ENCODE data around the gene SEC14L6. TPM values are rescaled to one million over a fixed set of nuclear protein-coding genes. Genes with fewer than 3 reads are reported as not detected.

Gene SEC14L6
- total RNA-seq, 2 experiments from 2014 or later: 0.08 TPM; not detected in 1

DNA sequence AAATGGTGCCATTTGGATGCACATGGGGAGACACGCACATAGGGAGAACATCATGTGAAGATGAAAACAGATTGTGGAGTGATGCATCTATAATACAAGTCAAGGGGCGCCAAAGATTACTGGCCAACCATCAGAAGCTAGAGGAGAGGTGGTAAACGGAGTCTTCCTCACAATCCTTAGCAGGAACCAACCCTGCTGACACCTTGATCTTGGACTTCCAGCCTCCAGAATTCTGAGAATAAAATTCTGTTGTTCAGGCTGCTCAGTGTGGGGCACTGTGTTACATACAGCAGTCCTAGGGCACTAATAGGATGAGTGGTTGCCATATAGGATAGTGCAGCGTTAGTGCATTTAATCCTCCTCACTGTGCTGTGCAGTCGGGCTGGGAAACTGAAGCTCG, 33.1 kb downstream of the SEC14L6 start:
- ATAC-seq (ENCODE audit: low read depth): no peak
- DNase-seq: no peak
- H3K4me1 Mint-ChIP-seq: no peaks in the 10 kb centered on the region
- POLR2A ChIA-PET: no interaction called here
- peaks cover 5% of the 10 kb centered on the region for H3K27me3 Mint-ChIP-seq
- no peaks in the 10 kb centered on the region for H3K36me3 Mint-ChIP-seq
- no peak overlapping the region for H3K27ac Mint-ChIP-seq
- H3K4me3 Mint-ChIP-seq: no peak overlapping the region
- peaks cover 2% of the 10 kb centered on the region for H3K9me3 Mint-ChIP-seq

DNA sequence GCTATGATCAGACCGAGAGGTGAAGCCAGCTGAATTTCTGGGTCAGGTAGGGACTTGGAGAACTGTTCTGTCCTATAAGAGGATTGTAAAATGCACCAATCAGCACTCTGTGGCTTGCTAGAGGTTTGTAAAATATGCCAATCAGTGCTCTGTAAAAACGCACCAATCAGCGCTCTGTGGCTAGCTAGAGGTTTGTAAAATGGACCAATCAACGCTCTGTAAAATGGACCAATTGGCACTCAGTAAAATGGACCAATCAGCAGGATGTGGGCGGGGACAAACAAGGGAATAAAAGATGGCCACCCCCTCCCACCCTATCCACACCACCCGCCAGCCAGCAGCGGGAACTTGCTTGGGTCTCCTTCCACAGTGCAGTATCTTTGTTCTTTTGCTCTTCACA, 34.6 kb downstream of the SEC14L6 start:
- H3K27me3 Mint-ChIP-seq: peaks cover 6% of the 10 kb centered on the region
- ATAC-seq (ENCODE audit: low read depth) (no peak), DNase-seq (no peak)
- peaks cover 2% of the 10 kb centered on the region for H3K9me3 Mint-ChIP-seq
- no peak overlapping the region for H3K4me3 Mint-ChIP-seq
- POLR2A ChIA-PET: interaction anchor here (0.9 kb wide), 1 partner anchor 31 kb away, joined by 3 read pairs; no protein-coding TSS in a partner anchor
- H3K4me1 Mint-ChIP-seq: no peaks in the 10 kb centered on the region
- no peak overlapping the region for H3K27ac Mint-ChIP-seq
- H3K36me3 Mint-ChIP-seq: no peaks in the 10 kb centered on the region

DNA sequence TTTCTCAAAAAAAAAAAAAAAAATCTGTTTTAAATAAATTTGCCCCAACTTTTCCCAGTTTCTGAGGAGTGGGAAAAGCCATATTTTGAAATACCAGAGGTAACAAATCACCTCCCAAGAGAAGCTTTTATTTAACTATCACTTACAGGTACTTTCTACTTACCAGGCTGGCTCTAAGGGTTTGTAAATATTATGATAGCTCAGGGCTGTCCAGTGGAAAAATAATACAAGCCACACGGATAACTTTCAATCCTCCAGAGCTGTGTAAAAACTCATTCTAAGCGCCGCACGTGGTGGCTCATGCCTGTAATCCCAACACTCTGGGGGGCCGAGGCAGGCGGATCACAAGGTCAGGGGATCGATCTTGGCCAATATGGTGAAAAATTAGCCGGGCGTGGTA, 35.4 kb downstream of the SEC14L6 start:
- POLR2A ChIA-PET: no interaction called here
- H3K36me3 Mint-ChIP-seq: no peaks in the 10 kb centered on the region
- DNase-seq: no peak
- peaks cover 11% of the 10 kb centered on the region for H3K27me3 Mint-ChIP-seq
- H3K4me1 Mint-ChIP-seq: no peaks in the 10 kb centered on the region
- no peak overlapping the region for H3K4me3 Mint-ChIP-seq
- H3K9me3 Mint-ChIP-seq: peaks cover 2% of the 10 kb centered on the region
- no peak for ATAC-seq (ENCODE audit: low read depth)
- no peak overlapping the region for H3K27ac Mint-ChIP-seq

DNA sequence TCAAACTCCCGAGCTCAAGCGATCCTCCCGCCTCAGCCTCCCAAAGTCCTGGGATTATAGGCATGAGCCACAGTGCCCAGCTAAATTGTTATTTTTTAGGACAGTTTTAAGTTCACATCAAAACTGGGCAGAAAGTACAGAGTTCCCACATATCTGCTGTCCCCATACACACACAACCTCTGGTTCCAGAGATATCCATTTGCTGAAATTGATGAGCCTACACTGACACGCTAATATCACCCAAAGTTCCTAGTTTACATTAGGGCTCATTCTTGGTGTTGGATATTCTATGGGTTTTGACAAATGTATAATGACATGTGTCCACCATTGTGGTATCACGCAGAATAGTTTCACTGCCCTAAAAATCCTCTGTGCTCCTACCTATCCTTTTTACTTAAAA, 38.3 kb downstream of the SEC14L6 start:
- ATAC-seq (ENCODE audit: low read depth): no peak
- H3K9me3 Mint-ChIP-seq: peaks cover under 1% of the 10 kb centered on the region
- no peak overlapping the region for H3K4me3 Mint-ChIP-seq
- no peak for DNase-seq
- no peaks in the 10 kb centered on the region for H3K36me3 Mint-ChIP-seq
- POLR2A ChIA-PET: no interaction called here
- H3K27me3 Mint-ChIP-seq: peaks cover 28% of the 10 kb centered on the region
- no peak overlapping the region for H3K27ac Mint-ChIP-seq
- no peaks in the 10 kb centered on the region for H3K4me1 Mint-ChIP-seq

DNA sequence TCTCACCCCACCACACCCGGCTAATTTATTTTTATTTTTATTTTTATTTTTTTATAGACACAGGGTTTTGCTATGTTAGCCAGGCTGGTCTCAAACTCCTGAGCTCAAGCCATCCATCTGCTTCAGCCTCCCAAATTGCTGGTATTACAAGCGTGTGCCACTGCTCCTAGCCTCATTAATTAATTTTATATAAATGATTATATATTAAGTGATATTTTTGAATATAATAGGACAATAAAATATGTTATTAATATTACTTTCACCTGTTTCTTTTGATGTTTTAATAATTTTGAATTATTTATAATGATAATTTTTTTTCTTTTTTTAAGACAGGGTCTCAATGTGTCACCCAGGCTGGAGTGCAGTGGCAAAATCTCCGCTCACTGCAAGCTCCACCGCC, 38.9 kb downstream of the SEC14L6 start:
- H3K4me1 Mint-ChIP-seq: no peaks in the 10 kb centered on the region
- H3K27me3 Mint-ChIP-seq: peaks cover 28% of the 10 kb centered on the region
- H3K9me3 Mint-ChIP-seq: no peaks in the 10 kb centered on the region
- DNase-seq (no peak), ATAC-seq (ENCODE audit: low read depth) (no peak)
- H3K27ac Mint-ChIP-seq: no peak overlapping the region
- H3K4me3 Mint-ChIP-seq: no peak overlapping the region
- POLR2A ChIA-PET: no interaction called here
- H3K36me3 Mint-ChIP-seq: no peaks in the 10 kb centered on the region

DNA sequence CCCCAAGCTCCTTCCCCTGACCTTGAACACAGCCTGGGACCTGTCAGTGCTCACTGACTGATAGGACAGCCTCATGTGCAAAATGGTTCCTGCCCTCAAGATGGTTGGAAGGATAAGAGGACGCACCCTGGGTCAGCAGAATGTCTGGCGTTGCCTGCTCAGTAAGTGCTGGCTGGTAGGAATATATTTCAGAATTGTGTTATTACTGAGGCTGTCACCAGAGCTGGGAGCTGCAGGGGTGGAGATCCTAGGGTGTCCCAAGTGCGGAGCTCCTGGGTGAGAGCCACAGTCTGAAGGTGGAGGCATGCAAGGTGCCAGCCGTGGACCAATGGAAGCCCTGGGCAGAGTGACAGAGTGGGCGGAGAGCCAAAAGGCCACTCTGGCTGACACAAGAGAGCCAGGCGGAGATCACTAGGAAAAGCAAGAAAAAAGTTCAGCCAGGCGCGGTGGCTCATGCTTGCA, 40.0 kb downstream of the SEC14L6 start:
- H3K27ac Mint-ChIP-seq: no peak overlapping the region
- no peaks in the 10 kb centered on the region for H3K9me3 Mint-ChIP-seq
- ATAC-seq (ENCODE audit: low read depth): no peak
- POLR2A ChIA-PET: no interaction called here
- no peaks in the 10 kb centered on the region for H3K36me3 Mint-ChIP-seq
- no peaks in the 10 kb centered on the region for H3K4me1 Mint-ChIP-seq
- peaks cover 28% of the 10 kb centered on the region for H3K27me3 Mint-ChIP-seq
- no peak overlapping the region for H3K4me3 Mint-ChIP-seq
- no peak for DNase-seq

DNA sequence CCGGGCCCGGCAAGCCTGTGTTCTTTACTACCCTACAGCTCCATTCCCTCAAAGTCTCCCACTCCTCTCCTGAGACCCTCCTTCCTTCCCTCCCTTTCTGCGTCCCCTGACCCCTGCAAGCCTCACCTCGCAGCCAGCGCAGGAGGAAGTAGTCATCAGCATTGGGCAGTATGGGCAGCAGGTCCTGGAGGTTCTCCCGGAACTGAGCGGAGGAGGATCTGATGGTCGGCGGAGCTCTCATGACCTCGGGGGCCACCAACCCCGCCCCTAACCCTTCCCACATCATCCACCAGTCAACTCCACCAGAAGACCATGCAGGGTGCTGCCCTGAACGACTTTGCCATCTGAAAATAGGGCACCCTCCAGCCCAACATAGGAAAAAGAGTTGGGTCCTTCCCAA, 43.0 kb downstream of the SEC14L6 start:
- no peaks in the 10 kb centered on the region for H3K9me3 Mint-ChIP-seq
- DNase-seq (no peak), ATAC-seq (ENCODE audit: low read depth) (no peak)
- H3K27me3 Mint-ChIP-seq: peaks cover 32% of the 10 kb centered on the region
- no peaks in the 10 kb centered on the region for H3K36me3 Mint-ChIP-seq
- no peak overlapping the region for H3K4me3 Mint-ChIP-seq
- no peaks in the 10 kb centered on the region for H3K4me1 Mint-ChIP-seq
- H3K27ac Mint-ChIP-seq: no peak overlapping the region
- POLR2A ChIA-PET: no interaction called here

DNA sequence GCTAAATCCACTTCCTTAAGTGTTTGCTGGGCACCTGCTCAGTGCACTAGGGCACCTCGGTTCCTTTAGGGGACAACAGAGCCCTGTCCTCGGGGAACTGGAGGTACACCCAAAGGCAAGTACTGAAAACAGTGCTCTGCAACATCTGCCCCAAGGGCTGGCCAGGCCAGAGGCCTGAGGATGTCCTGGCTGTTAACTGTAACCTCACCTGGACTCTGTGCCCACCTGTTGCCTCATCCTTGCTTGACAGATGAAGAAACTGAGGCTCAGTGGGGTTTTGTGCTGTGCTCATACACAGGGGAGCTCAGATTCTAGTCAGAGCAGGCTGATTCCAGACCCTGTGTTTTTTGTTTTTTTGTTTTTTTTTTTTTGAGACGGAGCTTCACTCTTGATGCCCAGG, 43.6 kb downstream of the SEC14L6 start:
- Mint-ChIP-seq H3K4me1 (no peaks in the 10 kb centered on the region), H3K9me3 (no peaks in the 10 kb centered on the region), H3K27me3 (peaks cover 39% of the 10 kb centered on the region), H3K4me3 (no peak overlapping the region), H3K36me3 (no peaks in the 10 kb centered on the region), H3K27ac (no peak overlapping the region)
- ATAC-seq (ENCODE audit: low read depth) (no peak), DNase-seq (no peak)
- POLR2A ChIA-PET: no interaction called here

DNA sequence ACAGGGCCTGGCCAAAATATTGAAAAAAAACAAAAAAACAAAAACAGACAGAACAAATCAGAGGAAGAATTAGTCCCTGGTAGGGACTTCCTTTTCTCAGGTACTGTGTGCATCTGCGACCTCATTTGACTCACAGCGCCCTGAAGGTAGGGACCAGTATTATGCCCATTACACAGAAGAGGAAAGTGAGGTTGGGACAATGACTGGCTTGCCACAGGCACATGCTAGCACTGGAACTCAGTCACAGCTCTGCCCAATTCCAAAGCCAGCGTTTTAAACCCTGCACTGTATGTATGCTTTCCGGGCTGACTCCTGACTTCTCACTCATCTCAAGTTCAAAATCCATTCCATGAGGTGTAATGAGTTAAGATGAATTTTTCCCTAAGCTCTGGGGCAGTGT, 44.4 kb downstream of the SEC14L6 start:
- ATAC-seq (ENCODE audit: low read depth) (no peak), DNase-seq (no peak)
- Mint-ChIP-seq H3K27ac (no peak overlapping the region), H3K4me3 (no peak overlapping the region), H3K9me3 (no peaks in the 10 kb centered on the region), H3K36me3 (no peaks in the 10 kb centered on the region), H3K4me1 (no peaks in the 10 kb centered on the region), H3K27me3 (peaks cover 42% of the 10 kb centered on the region)
- POLR2A ChIA-PET: no interaction called here

DNA sequence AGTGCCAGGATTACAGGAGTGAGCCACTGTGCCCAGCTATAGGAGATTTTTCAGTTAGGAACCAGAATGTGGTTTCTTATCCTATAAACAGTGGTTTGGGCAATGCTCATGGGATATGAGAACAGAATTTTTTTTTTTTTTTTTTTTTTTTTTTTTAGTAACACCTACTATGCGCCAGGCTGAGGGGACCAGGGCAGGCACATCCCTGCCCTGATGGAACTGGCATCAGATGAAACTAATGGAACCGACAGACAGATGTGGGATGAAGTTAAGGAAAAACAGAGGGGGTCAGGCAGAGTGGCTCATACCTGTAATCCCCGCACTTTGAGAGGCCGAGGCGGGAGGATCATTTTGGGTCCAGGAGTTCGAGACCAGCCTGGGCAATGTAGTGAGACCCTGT, 45.9 kb downstream of the SEC14L6 start:
- Mint-ChIP-seq H3K27ac (no peak overlapping the region), H3K4me3 (no peak overlapping the region), H3K9me3 (no peaks in the 10 kb centered on the region), H3K27me3 (peaks cover 38% of the 10 kb centered on the region), H3K36me3 (no peaks in the 10 kb centered on the region), H3K4me1 (no peaks in the 10 kb centered on the region)
- ATAC-seq (ENCODE audit: low read depth) (no peak), DNase-seq (no peak)
- POLR2A ChIA-PET: no interaction called here

DNA sequence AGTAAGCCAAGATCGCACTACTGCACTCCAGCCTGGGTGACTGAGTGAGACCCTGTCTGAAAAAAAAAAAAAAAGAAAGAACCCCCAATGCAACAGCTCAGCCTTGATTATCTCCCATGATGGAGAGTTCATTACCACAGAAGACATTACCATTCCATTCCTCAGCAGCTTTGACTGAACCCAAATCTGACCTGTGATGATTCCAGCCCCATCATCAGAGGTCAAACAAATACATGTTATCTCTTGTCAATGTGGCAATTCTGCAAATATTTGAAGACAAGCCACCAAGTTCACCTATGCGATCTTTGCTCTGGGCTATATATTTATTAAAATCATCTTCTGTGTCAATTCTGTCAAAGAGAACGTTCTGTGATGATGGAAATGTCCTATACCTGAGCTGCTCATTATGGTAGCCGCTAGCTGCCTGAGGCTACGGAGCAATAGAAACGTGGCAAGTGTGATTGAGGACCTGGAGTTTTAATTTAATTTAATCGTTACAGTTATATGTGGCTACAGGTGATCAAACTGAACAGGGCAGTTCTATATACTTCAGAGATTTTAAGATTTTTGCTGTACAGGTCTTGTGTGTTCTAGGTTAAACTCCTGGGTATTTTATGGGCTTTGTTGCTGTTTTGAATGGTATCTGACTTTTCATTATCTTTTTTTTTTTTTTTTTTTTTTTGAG, 48.9 kb downstream of the SEC14L6 start:
- Mint-ChIP-seq H3K4me3 (no peak overlapping the region), H3K27me3 (peaks cover 21% of the 10 kb centered on the region), H3K36me3 (no peaks in the 10 kb centered on the region), H3K27ac (no peak overlapping the region), H3K4me1 (no peaks in the 10 kb centered on the region), H3K9me3 (no peaks in the 10 kb centered on the region)
- DNase-seq: no peak
- ATAC-seq (ENCODE audit: low read depth): no peak
- POLR2A ChIA-PET: interaction anchor here (0.6 to 0.7 kb wide), 2 partner anchors 55 to 1788 kb away, joined by 3 to 8 read pairs; no protein-coding TSS in a partner anchor

DNA sequence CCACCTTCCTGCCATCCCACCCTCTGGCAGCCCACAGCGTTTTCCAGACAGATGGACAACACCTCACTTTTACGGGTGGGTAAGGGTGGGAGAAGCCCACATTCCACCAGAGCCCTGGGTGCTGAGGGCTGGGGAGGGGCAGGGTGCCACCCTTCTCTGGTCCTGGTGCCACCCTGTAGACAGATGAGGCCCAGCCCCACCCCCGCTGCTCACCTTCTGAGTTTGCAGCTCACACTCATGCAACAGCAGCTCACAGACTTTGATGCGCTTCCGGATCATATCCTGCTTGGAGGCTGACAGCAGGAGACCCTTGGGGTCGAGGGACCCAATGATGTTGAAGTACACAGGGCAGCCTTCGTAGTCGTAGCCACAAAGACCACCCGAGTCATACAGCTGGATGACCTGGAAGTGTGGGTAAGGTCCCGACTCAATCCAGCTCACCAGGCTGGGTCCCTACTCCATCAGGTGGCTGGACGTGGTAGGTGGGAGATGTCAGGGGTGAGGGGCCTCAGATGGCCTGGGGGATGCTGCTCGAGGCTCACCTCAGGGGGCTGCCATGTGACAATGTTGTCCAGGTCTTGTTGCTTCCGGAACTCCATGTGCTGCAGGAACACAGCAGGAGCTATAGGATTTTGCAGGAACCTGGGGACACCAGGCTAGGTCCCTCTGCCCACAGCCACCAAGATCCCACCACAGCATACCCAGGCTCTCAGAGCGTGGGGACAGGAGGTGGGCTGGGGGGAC, 51.3 kb downstream of the SEC14L6 start:
- H3K4me3 Mint-ChIP-seq: no peak overlapping the region
- POLR2A ChIA-PET: no interaction called here

DNA sequence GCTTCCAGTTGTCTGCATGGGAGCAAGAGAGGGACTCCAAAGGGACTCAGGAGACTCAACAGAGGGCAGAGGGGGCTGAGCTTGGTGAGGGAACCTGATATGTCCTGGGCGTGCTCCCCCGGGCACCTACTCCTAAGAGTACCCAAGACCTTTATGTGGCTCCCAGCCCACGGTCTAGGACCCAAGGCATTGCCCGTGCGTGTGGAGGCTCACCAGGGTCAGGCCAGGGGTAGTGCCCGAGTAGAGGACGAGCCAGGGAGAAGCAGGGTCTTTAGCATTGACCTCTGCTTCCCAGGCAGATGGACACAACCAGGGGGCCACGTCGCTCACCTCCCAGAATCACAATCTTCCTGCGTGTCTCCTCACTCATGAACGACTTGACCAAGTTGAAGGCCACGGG, 54.4 kb downstream of the SEC14L6 start:
- Mint-ChIP-seq H3K27me3 (peaks cover 4% of the 10 kb centered on the region), H3K36me3 (no peaks in the 10 kb centered on the region), H3K27ac (no peak overlapping the region), H3K9me3 (no peaks in the 10 kb centered on the region), H3K4me3 (no peak overlapping the region), H3K4me1 (no peaks in the 10 kb centered on the region)
- DNase-seq: no peak
- no peak for ATAC-seq (ENCODE audit: low read depth)
- POLR2A ChIA-PET: no interaction called here

More for the DNA sequence above, 51.3 kb downstream of the SEC14L6 start:
- Mint-ChIP-seq H3K9me3 (no peaks in the 10 kb centered on the region), H3K4me1 (no peaks in the 10 kb centered on the region), H3K27ac (no peak overlapping the region), H3K27me3 (peaks cover 17% of the 10 kb centered on the region), H3K36me3 (no peaks in the 10 kb centered on the region)
- no peak for ATAC-seq (ENCODE audit: low read depth)
- DNase-seq: no peak

DNA sequence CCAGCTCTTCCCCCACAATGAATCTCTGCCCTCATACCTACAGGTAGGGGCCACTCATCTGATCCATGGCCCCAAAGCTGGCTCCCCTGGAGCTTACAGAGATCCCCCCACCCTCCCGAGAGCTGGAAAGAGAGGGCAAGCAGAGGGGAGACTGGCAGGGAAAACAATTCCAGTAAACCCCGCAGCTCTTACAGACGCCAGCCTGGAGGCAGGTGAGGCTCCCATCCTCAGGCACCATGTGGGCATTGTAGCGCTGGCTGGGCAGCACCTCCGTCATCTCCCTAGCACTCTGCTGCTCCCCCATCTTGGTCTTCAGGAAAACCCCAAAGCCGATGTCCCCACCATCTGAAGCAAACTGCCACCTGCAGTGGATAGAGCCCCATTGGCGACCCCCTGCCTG, 55.2 kb downstream of the SEC14L6 start:
- Mint-ChIP-seq H3K36me3 (no peaks in the 10 kb centered on the region), H3K27me3 (no peaks in the 10 kb centered on the region), H3K4me1 (no peaks in the 10 kb centered on the region), H3K4me3 (no peak overlapping the region), H3K9me3 (no peaks in the 10 kb centered on the region), H3K27ac (no peak overlapping the region)
- ATAC-seq (ENCODE audit: low read depth) (no peak), DNase-seq (no peak)
- POLR2A ChIA-PET: no interaction called here

Data from activated naive CD8-positive, alpha-beta T cell treated with anti-CD3 and anti-CD28 coated beads, Interleukin-2, amount 10 ng/mL, durations not matched to agents 7 days and 5 days (primary cell).